ENCODE results near the gene DERA.
"Not testable (repeated sequence)": the region's sequence is repeated elsewhere in the genome, so short reads cannot be mapped to it uniquely, and the experiment has no call there.

Gene DERA

GRCh38 chr12:15963271-15963670 lies 52.1 kb downstream of the DERA start:
- DNase-seq (ENCODE audit: low read depth) = no peak

GRCh38 chr12:15966426-15966825 lies 55.3 kb downstream of the DERA start:
- no peak for DNase-seq (ENCODE audit: low read depth)

- DNase-seq (ENCODE audit: low read depth) = not testable (repeated sequence)
Observed at GRCh38 chr12:15967053-15967452, 55.9 kb downstream of the DERA start.

- DNase-seq (ENCODE audit: low read depth) = no peak
Observed at GRCh38 chr12:15971211-15971610, 60.1 kb downstream of the DERA start.

- DNase-seq (ENCODE audit: low read depth) = no peak
Observed at GRCh38 chr12:15972894-15973293, 61.8 kb downstream of the DERA start.

GRCh38 chr12:15977999-15978951 lies 67.1 kb downstream of the DERA start:
- DNase-seq (ENCODE audit: low read depth) = no peak

- DNase-seq (ENCODE audit: low read depth) = peak; percentile 58
Observed at GRCh38 chr12:15979096-15980092, 68.3 kb downstream of the DERA start.

GRCh38 chr12:15982071-15982470 lies 70.9 kb downstream of the DERA start:
- no peak for DNase-seq (ENCODE audit: low read depth)

GRCh38 chr12:15982471-15982870 lies 71.3 kb downstream of the DERA start:
- DNase-seq (ENCODE audit: low read depth) = peak; percentile 48

- DNase-seq (ENCODE audit: low read depth) = no peak
Observed at GRCh38 chr12:15982921-15983320, 71.8 kb downstream of the DERA start.

GRCh38 chr12:15984097-15984800 lies 73.1 kb downstream of the DERA start:
- no peak for DNase-seq (ENCODE audit: low read depth)

- no peak for DNase-seq (ENCODE audit: low read depth)
Observed at GRCh38 chr12:15984963-15985362, 73.8 kb downstream of the DERA start.

- no peak for DNase-seq (ENCODE audit: low read depth)
Observed at GRCh38 chr12:15987696-15988095, 76.6 kb downstream of the DERA start.

- no peak for DNase-seq (ENCODE audit: low read depth)
Observed at GRCh38 chr12:15988983-15989755, 78.0 kb downstream of the DERA start.

GRCh38 chr12:15995801-15996200 lies 84.7 kb downstream of the DERA start:
- no peak for DNase-seq (ENCODE audit: low read depth)

GRCh38 chr12:15996254-15996653 lies 85.1 kb downstream of the DERA start:
- peak; percentile 5 for DNase-seq (ENCODE audit: low read depth)

GRCh38 chr12:15996948-15997347 lies 85.8 kb downstream of the DERA start:
- DNase-seq (ENCODE audit: low read depth) = no peak

- no peak for DNase-seq (ENCODE audit: low read depth)
Observed at GRCh38 chr12:15997910-15998309, 86.8 kb downstream of the DERA start.

GRCh38 chr12:16002880-16003279 lies 91.7 kb downstream of the DERA start:
- no peak for DNase-seq (ENCODE audit: low read depth)

GRCh38 chr12:16003460-16003859 lies 92.3 kb downstream of the DERA start:
- no peak for DNase-seq (ENCODE audit: low read depth)

- no peak for DNase-seq (ENCODE audit: low read depth)
Observed at GRCh38 chr12:16006752-16007151, 95.6 kb downstream of the DERA start.

Data from fibroblast of the conjunctiva (primary cell).